GM19240 (cell line): ENCODE measurements around the gene JMJD7.

Experiments used
- DNase-seq: peaks from one replicate; pipeline ENCODE4 v3.0.0; 2011; ENCODE audit warnings: low spot score; ENCODE audit not compliant: insufficient read length

Gene JMJD7

DNA sequence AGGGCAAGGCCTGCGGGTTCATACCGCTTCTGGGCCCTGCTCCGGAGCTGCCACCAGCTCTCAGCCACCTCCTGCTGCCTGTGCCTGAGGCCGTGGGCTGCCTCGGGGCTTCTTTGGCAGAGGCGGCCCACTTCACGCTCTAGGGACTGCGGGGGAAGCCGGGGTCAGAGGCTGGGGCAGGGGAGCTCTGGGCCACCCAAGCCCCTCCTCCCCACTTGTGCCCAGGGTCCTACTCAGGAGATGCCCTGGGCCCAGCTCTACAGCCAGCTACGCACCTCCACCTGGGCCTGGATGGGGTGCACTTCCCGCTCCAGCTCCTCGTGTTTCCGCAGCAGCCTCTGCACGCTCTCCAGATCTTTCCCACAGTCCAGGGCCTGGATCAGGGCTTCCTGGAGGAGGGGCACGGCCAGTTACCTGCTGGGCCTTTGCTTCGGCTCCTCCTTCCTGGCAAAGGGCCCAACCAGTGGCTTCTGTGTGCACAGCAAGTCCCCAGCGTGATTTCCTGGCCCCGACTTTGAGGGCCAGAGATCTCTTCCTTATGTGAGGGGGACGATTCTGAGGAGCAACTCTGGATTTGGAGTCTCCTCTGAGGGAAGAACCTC, 34.7 kb downstream of the JMJD7 start:
- DNase-seq: no peak

DNA sequence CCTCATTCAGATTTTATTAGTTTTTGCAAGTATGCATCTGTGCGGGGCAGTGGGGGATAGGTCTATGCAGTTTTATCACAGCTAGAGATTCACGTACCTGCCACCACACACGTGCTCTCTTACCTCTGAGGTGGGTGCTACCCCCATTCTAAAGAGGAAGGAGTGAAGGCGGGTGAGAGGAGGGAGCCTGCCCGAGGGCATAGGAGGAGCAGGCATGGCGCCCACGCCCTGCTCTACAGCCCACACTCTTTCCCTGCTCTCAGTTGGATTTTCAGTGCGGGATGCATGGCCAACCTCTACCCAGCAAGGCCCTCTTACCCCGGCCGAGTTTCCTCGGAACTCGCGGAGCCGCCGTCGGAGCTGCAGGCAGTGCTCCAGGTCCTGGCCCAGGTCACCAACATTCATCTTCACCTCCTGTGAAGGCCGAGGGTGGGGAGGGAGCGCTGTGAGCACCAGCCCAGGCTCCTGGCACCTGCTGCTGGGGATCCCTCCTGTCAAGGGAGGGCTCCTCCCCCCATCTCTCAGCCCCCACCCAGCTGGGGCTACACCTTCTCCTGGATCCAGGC, 37.7 kb downstream of the JMJD7 start:
- DNase-seq: no peak

GRCh38 chr15:41866263-41866703, 38.4 kb downstream of the JMJD7 start:
- DNase-seq: no peak

- no peak for DNase-seq
These were observed 39.1 kb downstream of the JMJD7 start for GRCh38 chr15:41866872-41867579.

DNA sequence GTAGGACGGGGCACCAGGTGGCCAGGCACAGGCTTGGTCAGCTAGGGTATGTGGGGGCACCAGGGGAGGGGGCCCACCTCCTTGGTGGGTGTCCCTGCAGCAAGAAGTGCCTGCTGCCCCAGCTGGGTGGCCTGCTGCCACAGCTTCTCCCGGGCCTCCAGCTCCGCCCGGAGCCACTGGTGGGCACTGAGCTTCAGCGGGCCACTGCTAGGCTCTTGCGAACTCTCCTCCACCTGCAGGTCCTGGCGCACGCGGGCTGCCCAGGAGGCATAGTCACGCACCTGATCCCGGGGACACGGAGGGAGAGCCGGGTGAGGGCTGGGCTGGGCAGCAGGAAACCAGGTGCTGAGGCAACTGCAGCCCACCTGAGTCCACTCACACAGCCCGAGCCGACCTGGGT, 40.4 kb downstream of the JMJD7 start:
- DNase-seq: no peak

DNA sequence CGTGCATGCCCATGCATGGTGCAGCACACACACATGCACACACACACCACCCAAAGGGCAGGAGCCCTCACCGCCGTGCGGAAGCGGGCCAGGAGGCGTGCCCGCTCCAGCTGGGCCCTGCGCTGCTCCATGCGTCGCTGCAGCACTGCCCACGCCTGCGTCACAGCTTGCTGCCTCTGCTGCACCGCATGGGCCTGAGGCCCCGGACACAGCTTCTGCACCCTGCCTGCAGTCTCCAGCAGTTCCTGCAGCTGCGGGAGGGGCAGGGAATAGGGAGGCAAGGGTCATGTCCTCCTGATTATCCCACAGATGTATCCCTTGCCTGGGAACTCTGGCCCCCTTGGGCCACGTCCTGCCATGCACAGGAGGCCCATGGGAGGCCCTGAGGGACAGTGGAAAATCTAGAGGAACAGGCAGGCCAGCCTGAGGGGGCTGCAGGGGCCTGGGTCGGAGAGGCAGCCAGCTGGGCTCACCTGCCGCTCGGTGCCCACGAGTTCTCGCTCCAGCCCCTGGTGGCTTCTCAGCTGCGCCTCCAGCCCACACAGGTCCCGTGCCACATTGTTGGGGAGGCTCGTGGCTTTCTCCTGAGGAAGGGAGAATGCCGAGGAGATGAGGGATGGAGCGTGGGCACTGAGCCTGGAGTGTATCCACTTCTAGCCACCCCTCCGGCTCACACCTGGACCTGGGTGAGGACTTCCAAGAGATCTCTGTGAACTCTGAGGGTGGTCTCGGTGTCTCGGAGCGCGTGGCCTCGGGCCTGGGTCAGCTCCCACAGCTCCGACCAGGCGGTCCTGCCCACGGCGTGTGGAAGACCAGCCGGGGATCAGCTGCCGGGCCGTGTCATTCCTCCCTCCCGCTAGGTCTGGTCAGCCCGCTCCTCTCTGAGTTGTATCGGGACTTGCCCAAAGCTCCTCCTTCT, 42.1 kb downstream of the JMJD7 start:
- DNase-seq: no peak

- no peak for DNase-seq
These were observed 42.8 kb downstream of the JMJD7 start for GRCh38 chr15:41870689-41871081.

GRCh38 chr15:41871175-41871905, 43.4 kb downstream of the JMJD7 start:
- DNase-seq: no peak

GRCh38 chr15:41872166-41872747, 44.4 kb downstream of the JMJD7 start:
- no peak for DNase-seq

- no peak for DNase-seq
These were observed 45.8 kb downstream of the JMJD7 start for GRCh38 chr15:41873711-41874110.

DNA sequence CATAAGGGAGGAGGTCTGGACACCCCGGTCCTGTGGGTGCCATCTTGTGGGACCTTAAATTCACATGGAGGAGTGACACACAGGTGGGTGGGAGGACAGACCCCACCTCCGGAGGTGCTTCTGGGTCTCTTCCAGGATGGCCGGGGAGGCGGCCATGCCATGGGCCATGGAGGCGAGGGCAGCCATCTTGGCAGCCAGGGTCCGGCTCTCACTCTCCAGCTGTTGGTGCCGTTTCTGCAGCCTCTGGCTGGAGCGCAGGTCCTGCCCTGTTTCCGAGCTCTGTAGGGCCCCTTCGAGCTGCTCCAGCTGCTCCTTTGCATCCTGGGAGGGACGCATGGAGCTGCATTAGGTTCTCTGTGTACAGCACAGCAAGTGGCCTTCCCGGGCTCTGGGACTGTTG, 46.8 kb downstream of the JMJD7 start:
- no peak for DNase-seq

- DNase-seq: no peak
These were observed 48.1 kb downstream of the JMJD7 start for GRCh38 chr15:41876007-41876406.

- no peak for DNase-seq
These were observed 48.8 kb downstream of the JMJD7 start for GRCh38 chr15:41876689-41877088.

DNA sequence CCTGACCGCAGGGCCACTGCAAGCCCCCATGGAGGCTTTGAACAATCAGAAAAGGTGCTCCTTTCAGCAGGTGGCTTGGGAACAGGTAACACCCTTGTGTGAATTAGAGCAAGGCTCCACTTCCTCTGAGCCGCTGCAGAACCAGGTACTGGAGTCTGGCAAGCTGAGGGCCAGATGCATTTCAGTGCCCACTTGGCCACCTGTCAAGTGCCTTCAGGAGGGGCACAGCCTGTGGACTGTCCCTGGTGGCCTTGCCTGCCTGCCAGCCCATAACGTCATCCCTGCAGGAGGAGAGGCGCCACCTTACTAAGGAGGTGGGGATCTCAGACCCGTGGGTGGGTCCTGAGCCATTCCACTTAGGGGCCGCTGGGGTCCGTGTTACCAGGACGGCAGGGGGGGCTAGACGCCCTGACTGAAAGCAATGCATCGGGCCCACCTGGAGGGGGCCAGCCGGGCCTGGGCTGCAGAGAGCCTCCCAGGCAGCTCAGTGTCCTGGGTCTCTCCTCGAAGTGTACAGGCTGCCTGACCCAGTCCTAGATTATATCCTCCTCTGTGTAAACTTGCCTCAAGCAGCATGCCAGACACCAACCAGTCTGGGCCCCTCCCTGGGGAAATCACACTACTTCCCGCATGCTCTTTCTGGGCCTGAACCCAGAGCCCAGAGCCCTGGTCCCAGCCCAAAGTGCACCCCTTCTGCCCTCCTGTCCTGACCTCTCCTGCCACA, 49.9 kb downstream of the JMJD7 start:
- no peak for DNase-seq

DNA sequence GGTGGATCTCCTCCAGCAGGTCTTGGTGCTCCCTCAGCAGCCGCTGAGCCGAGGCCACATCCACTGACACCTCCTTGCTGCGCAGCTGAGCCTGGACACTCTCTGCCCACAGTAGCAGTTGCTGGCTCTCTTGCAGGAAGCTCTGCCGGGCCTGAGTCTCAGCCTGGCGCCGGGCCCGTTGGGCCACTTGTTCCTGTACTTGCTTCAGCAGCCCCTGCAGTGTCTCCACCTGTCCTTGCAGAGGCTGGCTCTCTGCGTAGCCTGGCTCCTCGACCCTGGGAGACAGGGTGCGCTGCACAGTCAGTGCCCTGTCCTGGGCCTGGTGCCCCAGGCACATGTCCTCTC, 50.4 kb downstream of the JMJD7 start:
- DNase-seq: no peak

DNA sequence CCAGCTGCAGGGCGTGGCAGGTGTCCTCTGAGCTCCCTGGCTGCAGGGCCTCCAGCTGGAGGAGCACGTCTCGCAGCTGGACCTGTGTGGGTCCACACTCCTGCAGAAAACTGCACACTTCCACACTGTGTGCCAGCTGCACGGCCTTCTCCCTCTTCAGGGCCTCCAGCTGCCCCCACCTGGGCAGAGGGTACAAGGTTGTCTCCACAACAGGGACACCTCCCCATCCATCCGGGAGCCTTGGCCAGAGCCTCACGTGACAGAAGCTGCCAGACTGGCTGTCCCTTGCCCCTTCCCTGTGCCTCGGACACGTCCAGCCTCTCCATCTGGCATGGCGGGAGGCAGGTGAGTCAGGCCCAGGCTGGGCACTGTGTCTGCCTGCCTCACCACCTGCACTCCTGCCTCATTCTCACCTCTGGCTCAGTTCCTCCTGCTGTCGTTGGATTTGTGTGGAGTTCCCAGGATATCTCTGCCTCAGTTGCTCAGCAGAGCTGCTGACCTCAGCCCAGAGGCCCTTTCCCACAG, 51.5 kb downstream of the JMJD7 start:
- DNase-seq: no peak

DNA sequence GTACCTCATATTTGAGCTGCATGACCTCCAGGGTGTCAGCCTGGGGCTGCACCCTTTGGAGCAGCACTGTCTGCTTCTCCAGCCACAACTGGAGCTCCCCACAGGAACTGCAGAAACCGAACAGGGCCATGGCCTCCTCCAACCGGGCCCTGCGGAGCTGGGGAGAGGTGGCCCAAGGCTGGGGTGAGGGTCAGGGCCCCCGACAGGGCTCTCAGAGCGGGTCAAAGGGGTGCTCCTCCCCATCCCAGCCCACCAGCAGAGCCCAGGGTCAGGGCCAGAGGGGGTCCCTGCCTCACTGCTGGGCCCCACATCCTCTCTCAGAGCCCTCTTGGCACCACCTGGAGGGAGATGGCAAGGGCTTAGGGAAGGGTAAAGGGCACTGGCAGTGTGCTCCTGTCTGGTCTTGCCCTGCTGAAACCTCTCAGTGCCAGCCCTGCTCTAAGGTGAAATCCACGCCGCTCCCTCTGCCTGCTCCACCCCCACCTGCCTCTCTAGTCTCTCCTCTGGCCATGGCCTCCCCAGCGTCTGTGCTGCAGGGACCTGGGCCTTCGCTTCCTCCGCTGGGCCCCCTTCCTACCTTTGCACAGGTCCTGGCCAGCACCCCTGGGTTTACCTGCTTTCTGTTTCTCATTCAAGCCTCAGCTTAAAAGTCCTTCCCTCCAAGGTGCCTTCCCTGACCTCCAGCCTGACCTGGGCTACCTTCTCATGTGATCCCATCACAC, 52.4 kb downstream of the JMJD7 start:
- no peak for DNase-seq

GRCh38 chr15:41881086-41881485, 53.2 kb downstream of the JMJD7 start:
- no peak for DNase-seq

DNA sequence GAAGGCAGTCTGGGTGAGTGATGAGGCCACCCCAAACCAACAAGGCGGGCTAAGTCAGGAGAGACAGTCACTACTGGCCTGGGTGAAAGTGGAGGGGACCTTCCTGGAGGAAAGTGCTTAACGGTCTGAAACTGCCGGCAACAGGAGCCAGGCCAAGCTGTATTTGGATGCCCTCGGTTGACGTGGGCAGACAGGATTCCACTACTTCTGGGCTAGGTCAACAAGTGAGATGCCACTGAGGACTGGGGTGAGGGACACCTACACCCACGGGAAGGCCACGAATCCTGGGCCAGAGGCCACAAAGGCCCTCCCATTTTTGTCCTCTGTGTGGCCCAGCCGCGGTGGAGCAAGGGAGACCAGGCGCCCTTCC, 53.6 kb downstream of the JMJD7 start:
- no peak for DNase-seq
